ENCODE data around the gene CCL11.

The CCL11 gene

GRCh38 chr17:34257299-34257985 is 28.1 kb upstream of the CCL11 start:
- no peak for DNase-seq (ENCODE audit: low read depth in 3 of 3)

- DNase-seq (ENCODE audit: low read depth in 3 of 3) = no peak
These were observed 27.6 kb upstream of the CCL11 start for GRCh38 chr17:34257986-34258326.

GRCh38 chr17:34259146-34259545 is 26.4 kb upstream of the CCL11 start:
- no peak for DNase-seq (ENCODE audit: low read depth in 3 of 3)

GRCh38 chr17:34260861-34261260 is 24.7 kb upstream of the CCL11 start:
- DNase-seq (ENCODE audit: low read depth in 3 of 3) = no peak

- no peak for DNase-seq (ENCODE audit: low read depth in 3 of 3)
These were observed 23.8 kb upstream of the CCL11 start for GRCh38 chr17:34261568-34262337.

- DNase-seq (ENCODE audit: low read depth in 3 of 3) = no peak
These were observed 19.8 kb upstream of the CCL11 start for GRCh38 chr17:34265711-34266110.

GRCh38 chr17:34269969-34270368 is 15.6 kb upstream of the CCL11 start, which contains the start of gene CCL7:
CCL7 (plus strand) TSS chr17:34270221; CDS start chr17:34270291, 70 bp downstream.
- no peak for DNase-seq (ENCODE audit: low read depth in 3 of 3)

- DNase-seq (ENCODE audit: low read depth in 3 of 3) = no peak
These were observed 9.7 kb upstream of the CCL11 start for GRCh38 chr17:34275881-34276280.

- DNase-seq (ENCODE audit: low read depth in 3 of 3) = no peak
These were observed 8.7 kb upstream of the CCL11 start for GRCh38 chr17:34276826-34277225.

- DNase-seq (ENCODE audit: low read depth in 3 of 3) = no peak
These were observed 2.0 kb upstream of the CCL11 start for GRCh38 chr17:34283571-34283970.

- DNase-seq (ENCODE audit: low read depth in 3 of 3) = no peak
These were observed 2.3 kb downstream of the CCL11 start for GRCh38 chr17:34287875-34288274.

GRCh38 chr17:34290586-34290985 is 5.0 kb downstream of the CCL11 start:
- DNase-seq (ENCODE audit: low read depth in 3 of 3) = no peak

- DNase-seq (ENCODE audit: low read depth in 3 of 3) = no peak
These were observed 6.3 kb downstream of the CCL11 start for GRCh38 chr17:34291721-34292348.

GRCh38 chr17:34299027-34299426 is 13.5 kb downstream of the CCL11 start:
- no peak for DNase-seq (ENCODE audit: low read depth in 3 of 3)

GRCh38 chr17:34299956-34300577 is 14.5 kb downstream of the CCL11 start:
- DNase-seq (ENCODE audit: low read depth in 3 of 3) = no peak

- no peak for DNase-seq (ENCODE audit: low read depth in 3 of 3)
These were observed 15.3 kb downstream of the CCL11 start for GRCh38 chr17:34300652-34301370.

- DNase-seq (ENCODE audit: low read depth in 3 of 3) = no peak
These were observed 16.4 kb downstream of the CCL11 start for GRCh38 chr17:34301986-34302385.

GRCh38 chr17:34302636-34303035 is 17.1 kb downstream of the CCL11 start:
- no peak for DNase-seq (ENCODE audit: low read depth in 3 of 3)

- DNase-seq (ENCODE audit: low read depth in 3 of 3) = no peak
These were observed 18.1 kb downstream of the CCL11 start for GRCh38 chr17:34303606-34304005.

- no peak for DNase-seq (ENCODE audit: low read depth in 3 of 3)
These were observed 19.5 kb downstream of the CCL11 start for GRCh38 chr17:34305061-34305460.

GRCh38 chr17:34305606-34306005 is 20.1 kb downstream of the CCL11 start:
- DNase-seq (ENCODE audit: low read depth in 3 of 3) = no peak

- no peak for DNase-seq (ENCODE audit: low read depth in 3 of 3)
These were observed 20.9 kb downstream of the CCL11 start for GRCh38 chr17:34306466-34306865.

Data from stimulated activated CD4-positive, alpha-beta T cell treated with anti-CD3 and anti-CD28 coated beads, TNF-alpha, amount 100 ng/mL, for 48 hours (primary cell).